ENCODE data around the gene VSTM4. TPM values are rescaled to one million over a fixed set of nuclear protein-coding genes. Genes with fewer than 3 reads are reported as not detected.
A peak's percentile ranks its signal among the peaks of the same experiment; 100 is the strongest.

VSTM4 gene
- total and polyA plus RNA-seq, 9 of the 15 experiments (the other 6 are each of a cell fraction or from before 2014, with no cell fraction given) = 1.0 to 7.9 (median 3.0) TPM

- DNase-seq (ENCODE audit: extremely low read depth in 1 of 4, low spot score in 3 of 4) (no peak), FAIRE-seq (no peak), ATAC-seq (no peak; the same call in 2 of the 3 replicates)
- Histone ChIP-seq H3K36me3 (ENCODE audit: control insufficient read depth, insufficient read depth, low read length) (peaks cover 25% of the 10 kb centered on the region; the same call in 1 of the 3 replicates), H4K20me1 (replicated peaks; ENCODE audit: control insufficient read depth, insufficient read depth, low read length) (no peaks in the 10 kb centered on the region), H3K4me3 (no peak overlapping the region), H3K27me3 (ENCODE audit: control insufficient read depth in 2 of 2, insufficient read depth in 2 of 2, low read length in 2 of 2) (no peaks in the 10 kb centered on the region), H3K4me2 (ENCODE audit: insufficient read depth, low read length) (no peak overlapping the region), H3K9me1 (ENCODE audit: control insufficient read depth, insufficient read depth, low read length) (no peaks in the 10 kb centered on the region), H3K9me3 (replicated peaks; ENCODE audit: control insufficient read depth, insufficient read depth, low read depth, low read length) (no peaks in the 10 kb centered on the region), H3K27ac (ENCODE audit: extremely low read depth, low read depth, low read length) (no peak overlapping the region), H2AFZ (ENCODE audit: low read depth, low read length) (no peak overlapping the region), H3K9ac (ENCODE audit: insufficient read depth in 1 of 2, low read depth in 2 of 2, low read length in 2 of 2) (no peak overlapping the region), H3K4me1 (replicated peaks in 1 of 2; ENCODE audit: control insufficient read depth in 2 of 2, insufficient read depth in 2 of 2, low read length in 2 of 2) (peaks cover 10 to 23% of the 10 kb centered on the region in 2 experiments; a peak in 3 of 5 replicates), H3K79me2 (ENCODE audit: control insufficient read depth, insufficient read depth, low read length) (no peaks in the 10 kb centered on the region)
- intact Hi-C loops (cut with micrococcal nuclease) = no loop called here
- 56% methylated on average over 4 of the region's 4 CpGs for WGBS (ENCODE audit: insufficient coverage, low coverage, missing lambda C conversion rate)
- CTCF ChIA-PET (ENCODE audit: low intra/inter-chr PET ratio) = no interaction called here
- POLR2A ChIA-PET = interaction anchor here (1.0 kb wide), 1 partner anchor 9 kb away, joined by 3 read pairs; no protein-coding TSS in a partner anchor
- BruUV-seq (replicated peaks) = no TSS peak
- in situ Hi-C loops (cut with MboI) = no loop called here
- TF ChIP-seq SUPT5H (IDR thresholded peaks at IDR 0.05) (peak; percentile 35; the same call in 1 of the 2 replicates), FOXA1 (IDR thresholded peaks at IDR 0.05; ENCODE audit: borderline replicate concordance) (no peak), OTX1 (CRISPR knock-in tag; IDR thresholded peaks at IDR 0.05) (peak; percentile 56; the same call in 1 of the 2 replicates), ZBTB9 (CRISPR knock-in tag; IDR thresholded peaks at IDR 0.05) (0 out of 2 replicates have a peak, but pooled peaks have one; percentile 24), NCOA1 (IDR thresholded peaks at IDR 0.05; ENCODE audit: low read depth) (no peak), THRB (CRISPR knock-in tag; conservative IDR thresholded peaks at IDR 0.05) (0 out of 2 replicates have a peak, but pooled peaks have one; percentile 48), ZNF586 (CRISPR knock-in tag; conservative IDR thresholded peaks at IDR 0.05) (no peak), HBP1 (CRISPR knock-in tag; IDR thresholded peaks at IDR 0.05) (0 out of 2 replicates have a peak, but pooled peaks have one; percentile 17), CBFB (CRISPR knock-in tag; IDR thresholded peaks at IDR 0.05) (no peak), ZNF655 (CRISPR knock-in tag; IDR thresholded peaks at IDR 0.05) (peak; percentile 55; the same call in 1 of the 2 replicates), GTF3C2 (IDR thresholded peaks at IDR 0.05; ENCODE audit: borderline replicate concordance, extremely low read depth, insufficient read length) (no peak), ELF4 (CRISPR knock-in tag; IDR thresholded peaks at IDR 0.05) (peak; percentile 44; the same call in 1 of the 2 replicates), YBX1 (IDR thresholded peaks at IDR 0.05) (no peak)
These were observed 37.8 kb upstream of the VSTM4 start for GRCh38 chr10:49153115-49153514.
